ENCODE data around the gene RASL10B.

DNA sequence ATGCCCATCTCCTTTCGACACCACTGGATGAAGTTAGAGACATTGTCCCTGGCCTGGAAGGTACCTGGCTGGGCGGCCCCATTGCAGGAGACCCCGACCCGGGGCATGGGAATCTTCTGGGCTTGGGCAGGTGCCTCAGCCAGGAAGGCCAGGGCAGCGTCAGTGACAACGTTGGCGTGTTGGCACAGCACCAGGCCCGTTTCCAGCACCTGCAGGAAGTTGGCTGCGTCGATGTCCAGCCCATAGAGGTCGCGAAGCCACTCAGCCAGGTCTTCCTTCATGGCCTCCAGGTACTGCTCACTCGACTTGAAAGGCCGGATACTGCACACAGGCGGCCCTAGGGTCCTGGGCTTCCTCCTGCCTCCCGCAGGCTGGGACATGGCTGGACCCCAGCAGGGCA lies 21.0 kb downstream of the RASL10B start:
- TF ChIP-seq POLR2A (IDR thresholded peaks at IDR 0.05; ENCODE audit: low read length) (no peak), GATA1 (IDR thresholded peaks at IDR 0.05; ENCODE audit: low read depth, low read length) (no peak)

Data from erythroblast (primary cell).